Measurements from ENCODE around the gene WDFY3. TPM values are rescaled to one million over a fixed set of nuclear protein-coding genes. Genes with fewer than 3 reads are reported as not detected.

The WDFY3 gene
- total RNA-seq, 4 donors from 2014 or later: 35.9 to 146 (median 95.0) TPM

DNA sequence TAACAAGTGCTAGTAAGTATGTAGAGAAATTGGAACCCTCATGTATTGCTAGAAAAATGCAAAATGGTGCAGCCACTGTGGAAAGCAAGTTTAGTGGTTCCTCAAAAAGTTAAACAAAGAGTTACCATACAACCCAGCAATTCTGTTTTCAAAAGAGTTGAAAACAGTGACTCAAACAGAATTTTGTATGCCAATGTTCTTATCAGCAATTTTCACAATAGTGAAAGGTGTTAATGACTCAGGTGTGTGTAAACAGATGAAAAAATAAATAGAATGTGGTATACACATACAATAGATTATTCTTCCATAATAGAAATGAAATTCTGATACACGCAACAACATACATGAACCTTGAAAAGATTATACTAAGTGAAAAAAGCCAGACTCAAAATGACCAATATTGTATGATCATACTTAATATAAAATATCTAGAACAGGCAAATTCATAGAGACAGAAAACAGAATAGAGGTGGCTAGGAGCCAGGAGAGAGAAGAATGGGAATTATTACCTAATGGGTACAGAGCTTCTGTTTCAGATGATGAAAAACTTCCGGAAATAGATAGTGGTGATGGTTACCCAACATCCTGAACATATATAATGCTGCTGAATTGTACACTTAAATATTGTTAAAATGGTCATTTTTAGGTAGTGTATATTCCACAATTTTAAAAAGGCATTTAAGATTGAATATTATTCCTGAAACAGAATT is 51.6 kb downstream of the WDFY3 start:
- H3K9me3 ChIP-seq: no peaks in the 10 kb centered on the region
- no peak overlapping the region for H3K4me3 ChIP-seq
- TF ChIP-seq, protein P1, sequence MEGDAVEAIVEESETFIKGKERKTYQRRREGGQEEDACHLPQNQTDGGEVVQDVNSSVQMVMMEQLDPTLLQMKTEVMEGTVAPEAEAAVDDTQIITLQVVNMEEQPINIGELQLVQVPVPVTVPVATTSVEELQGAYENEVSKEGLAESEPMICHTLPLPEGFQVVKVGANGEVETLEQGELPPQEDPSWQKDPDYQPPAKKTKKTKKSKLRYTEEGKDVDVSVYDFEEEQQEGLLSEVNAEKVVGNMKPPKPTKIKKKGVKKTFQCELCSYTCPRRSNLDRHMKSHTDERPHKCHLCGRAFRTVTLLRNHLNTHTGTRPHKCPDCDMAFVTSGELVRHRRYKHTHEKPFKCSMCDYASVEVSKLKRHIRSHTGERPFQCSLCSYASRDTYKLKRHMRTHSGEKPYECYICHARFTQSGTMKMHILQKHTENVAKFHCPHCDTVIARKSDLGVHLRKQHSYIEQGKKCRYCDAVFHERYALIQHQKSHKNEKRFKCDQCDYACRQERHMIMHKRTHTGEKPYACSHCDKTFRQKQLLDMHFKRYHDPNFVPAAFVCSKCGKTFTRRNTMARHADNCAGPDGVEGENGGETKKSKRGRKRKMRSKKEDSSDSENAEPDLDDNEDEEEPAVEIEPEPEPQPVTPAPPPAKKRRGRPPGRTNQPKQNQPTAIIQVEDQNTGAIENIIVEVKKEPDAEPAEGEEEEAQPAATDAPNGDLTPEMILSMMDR (IDR thresholded peaks at IDR 0.05): no peak
- TF ChIP-seq POLR2A (IDR thresholded peaks at IDR 0.05): no peak
- no peaks in the 10 kb centered on the region for H3K27me3 ChIP-seq
- intact Hi-C loops (cut with DNase I; ENCODE audit: low total_unique reads): no loop called here
- peak overlapping the region in 1 of 2 donors; percentile 58 for H3K27ac ChIP-seq
- DNase-seq: no peak
- peaks cover 0 to 2% of the 10 kb centered on the region in 2 donors for H3K4me1 ChIP-seq
- H3K36me3 ChIP-seq: no peaks in the 10 kb centered on the region

- intact Hi-C loops (cut with DNase I; ENCODE audit: low total_unique reads): no loop called here
- Histone ChIP-seq H3K4me1 (peaks cover 0 to 10% of the 10 kb centered on the region in 2 donors), H3K9me3 (no peaks in the 10 kb centered on the region), H3K27me3 (no peaks in the 10 kb centered on the region), H3K4me3 (no peak overlapping the region), H3K27ac (no peak overlapping the region), H3K36me3 (peaks cover 0 to 3% of the 10 kb centered on the region in 2 donors)
- DNase-seq: no peak
- no peak for TF ChIP-seq POLR2A (IDR thresholded peaks at IDR 0.05)
- TF ChIP-seq, protein P1 (IDR thresholded peaks at IDR 0.05): no peak
Observed at GRCh38 chr4:84913176-84913575, 53.3 kb downstream of the WDFY3 start.

- intact Hi-C loops (cut with DNase I; ENCODE audit: low total_unique reads): no loop called here
- Histone ChIP-seq H3K36me3 (peaks cover 0 to 3% of the 10 kb centered on the region in 2 donors), H3K27me3 (no peaks in the 10 kb centered on the region), H3K27ac (no peak overlapping the region), H3K4me3 (no peak overlapping the region), H3K4me1 (peaks cover 0 to 11% of the 10 kb centered on the region in 2 donors), H3K9me3 (no peaks in the 10 kb centered on the region)
- TF ChIP-seq, protein P1 (IDR thresholded peaks at IDR 0.05): no peak
- TF ChIP-seq POLR2A (IDR thresholded peaks at IDR 0.05): no peak
- DNase-seq: no peak
Observed at GRCh38 chr4:84912741-84913140, 53.7 kb downstream of the WDFY3 start.

DNA sequence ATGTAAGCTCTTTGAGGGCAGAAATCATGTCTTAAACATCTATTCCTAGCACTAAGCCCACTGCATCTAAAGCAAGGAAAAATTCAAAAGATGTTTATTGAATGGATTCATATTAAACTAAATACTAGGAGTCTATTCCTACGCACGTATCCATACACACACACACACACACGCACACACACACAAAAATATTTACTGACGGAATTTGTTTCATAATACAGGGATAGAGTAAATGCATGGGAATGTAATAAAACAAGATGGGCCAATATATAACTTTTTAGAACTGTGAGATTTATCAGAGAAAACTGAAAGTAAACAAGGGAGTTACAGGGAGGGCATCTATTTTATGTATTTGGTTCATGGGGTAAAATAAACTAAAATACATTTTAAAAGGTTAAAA is 57.6 kb downstream of the WDFY3 start:
- intact Hi-C loops (cut with DNase I; ENCODE audit: low total_unique reads): no loop called here
- Histone ChIP-seq H3K4me1 (peaks cover 0 to 11% of the 10 kb centered on the region in 2 donors), H3K27me3 (no peaks in the 10 kb centered on the region), H3K36me3 (peaks cover 0 to 3% of the 10 kb centered on the region in 2 donors), H3K9me3 (no peaks in the 10 kb centered on the region), H3K27ac (no peak overlapping the region), H3K4me3 (no peak overlapping the region)
- DNase-seq: no peak
- TF ChIP-seq, protein P1 (IDR thresholded peaks at IDR 0.05): no peak
- TF ChIP-seq POLR2A (IDR thresholded peaks at IDR 0.05): no peak

- H3K9me3 ChIP-seq: no peaks in the 10 kb centered on the region
- H3K36me3 ChIP-seq: peaks cover 0 to 3% of the 10 kb centered on the region in 2 donors
- TF ChIP-seq, protein P1 (IDR thresholded peaks at IDR 0.05): no peak
- no peak for TF ChIP-seq POLR2A (IDR thresholded peaks at IDR 0.05)
- H3K27me3 ChIP-seq: no peaks in the 10 kb centered on the region
- no peak overlapping the region for H3K27ac ChIP-seq
- H3K4me3 ChIP-seq: no peak overlapping the region
- intact Hi-C loops (cut with DNase I; ENCODE audit: low total_unique reads): no loop called here
- DNase-seq: no peak
- peaks cover 0 to 17% of the 10 kb centered on the region in 2 donors for H3K4me1 ChIP-seq
Observed at GRCh38 chr4:84907145-84907544, 59.3 kb downstream of the WDFY3 start.

Data from uterus (tissue), 4 donors.